Astrocyte of the cerebellum (primary cell): ENCODE data around the gene PPM1G.
A peak's percentile ranks its signal among the peaks of the same experiment; 100 is the strongest.

ENCODE experiments used
- DNase-seq: peaks from one replicate; pipeline ENCODE4 v3.0.0-alpha.2; 2011; ENCODE audit warnings: low read depth
- H3K4me3 ChIP-seq: 2 replicates; pipeline ENCODE4 v1.5.1; 2011; ENCODE audit warnings: mild to moderate bottlenecking, low read depth, low read length, moderate library complexity
- in situ Hi-C: cut with HindIII; loops from 2 replicates; pipeline ENCODE4 v1.10.0; 2017; ENCODE audit warnings: low sequenced_read_pairs
- TF ChIP-seq, protein P1 (sequence below): IDR thresholded peaks from 2 replicates; pipeline ENCODE4 v1.5.1; 2012; ENCODE audit warnings: low read length, low read depth, moderate library complexity, mild to moderate bottlenecking; ENCODE audit errors: missing control alignments

PPM1G gene, protein sequence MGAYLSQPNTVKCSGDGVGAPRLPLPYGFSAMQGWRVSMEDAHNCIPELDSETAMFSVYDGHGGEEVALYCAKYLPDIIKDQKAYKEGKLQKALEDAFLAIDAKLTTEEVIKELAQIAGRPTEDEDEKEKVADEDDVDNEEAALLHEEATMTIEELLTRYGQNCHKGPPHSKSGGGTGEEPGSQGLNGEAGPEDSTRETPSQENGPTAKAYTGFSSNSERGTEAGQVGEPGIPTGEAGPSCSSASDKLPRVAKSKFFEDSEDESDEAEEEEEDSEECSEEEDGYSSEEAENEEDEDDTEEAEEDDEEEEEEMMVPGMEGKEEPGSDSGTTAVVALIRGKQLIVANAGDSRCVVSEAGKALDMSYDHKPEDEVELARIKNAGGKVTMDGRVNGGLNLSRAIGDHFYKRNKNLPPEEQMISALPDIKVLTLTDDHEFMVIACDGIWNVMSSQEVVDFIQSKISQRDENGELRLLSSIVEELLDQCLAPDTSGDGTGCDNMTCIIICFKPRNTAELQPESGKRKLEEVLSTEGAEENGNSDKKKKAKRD

GRCh38 chr2:27409321-27410073, at the start of gene PPM1G:
TSS of gene PPM1G (minus strand) at chr2:27409591. CDS start at chr2:27409422, 169 bp downstream.
- TF ChIP-seq, protein P1, sequence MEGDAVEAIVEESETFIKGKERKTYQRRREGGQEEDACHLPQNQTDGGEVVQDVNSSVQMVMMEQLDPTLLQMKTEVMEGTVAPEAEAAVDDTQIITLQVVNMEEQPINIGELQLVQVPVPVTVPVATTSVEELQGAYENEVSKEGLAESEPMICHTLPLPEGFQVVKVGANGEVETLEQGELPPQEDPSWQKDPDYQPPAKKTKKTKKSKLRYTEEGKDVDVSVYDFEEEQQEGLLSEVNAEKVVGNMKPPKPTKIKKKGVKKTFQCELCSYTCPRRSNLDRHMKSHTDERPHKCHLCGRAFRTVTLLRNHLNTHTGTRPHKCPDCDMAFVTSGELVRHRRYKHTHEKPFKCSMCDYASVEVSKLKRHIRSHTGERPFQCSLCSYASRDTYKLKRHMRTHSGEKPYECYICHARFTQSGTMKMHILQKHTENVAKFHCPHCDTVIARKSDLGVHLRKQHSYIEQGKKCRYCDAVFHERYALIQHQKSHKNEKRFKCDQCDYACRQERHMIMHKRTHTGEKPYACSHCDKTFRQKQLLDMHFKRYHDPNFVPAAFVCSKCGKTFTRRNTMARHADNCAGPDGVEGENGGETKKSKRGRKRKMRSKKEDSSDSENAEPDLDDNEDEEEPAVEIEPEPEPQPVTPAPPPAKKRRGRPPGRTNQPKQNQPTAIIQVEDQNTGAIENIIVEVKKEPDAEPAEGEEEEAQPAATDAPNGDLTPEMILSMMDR = no peak
- DNase-seq = peak; percentile 74
- H3K4me3 ChIP-seq = peak within 1 kb of the TSS; percentile 96
- in situ Hi-C loops = no loop called here

DNA sequence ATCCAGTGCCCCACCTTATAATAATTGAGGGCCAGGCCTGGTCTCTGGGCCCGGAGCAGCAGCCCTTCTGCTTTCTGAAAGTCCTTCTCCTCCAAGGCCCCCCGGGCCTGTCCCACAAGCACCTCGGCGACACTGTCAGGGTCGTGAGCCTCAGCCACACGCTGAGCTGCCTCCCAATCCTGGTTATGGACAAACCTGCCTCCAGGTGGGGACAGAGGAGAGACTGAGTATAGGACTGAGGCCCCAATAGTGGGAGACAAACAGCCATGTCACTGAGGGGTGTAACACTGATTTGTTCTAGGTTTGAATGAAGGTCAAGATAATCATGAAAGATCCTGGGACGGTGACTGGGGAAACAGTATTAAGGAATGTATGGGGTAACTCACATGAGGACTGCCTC, 44.6 kb upstream of the PPM1G start:
- TF ChIP-seq, protein P1 = no peak
- no peak overlapping the region for H3K4me3 ChIP-seq
- in situ Hi-C loops = no loop called here
- DNase-seq = no peak

DNA sequence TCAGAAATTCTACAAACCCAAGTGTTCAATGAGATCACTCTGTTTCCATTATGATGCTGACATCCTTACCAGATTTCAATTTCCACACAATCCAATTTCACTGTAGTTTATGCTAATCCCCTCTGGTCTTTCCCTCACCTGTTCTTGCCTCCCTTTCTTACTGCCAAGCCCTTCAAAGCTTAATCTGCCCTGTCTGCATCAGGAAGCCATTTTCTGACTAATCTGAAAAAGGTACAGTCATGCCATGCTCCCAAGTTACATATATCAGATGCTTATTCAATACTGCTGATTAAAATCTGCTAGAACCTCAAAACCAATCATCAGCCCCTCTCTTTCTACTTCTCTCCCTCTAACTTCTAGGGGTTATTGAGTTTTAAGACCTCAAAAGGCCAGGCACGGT, 41.7 kb upstream of the PPM1G start:
- no peak for DNase-seq
- in situ Hi-C loops = no loop called here
- TF ChIP-seq, protein P1 = no peak
- no peak overlapping the region for H3K4me3 ChIP-seq

DNA sequence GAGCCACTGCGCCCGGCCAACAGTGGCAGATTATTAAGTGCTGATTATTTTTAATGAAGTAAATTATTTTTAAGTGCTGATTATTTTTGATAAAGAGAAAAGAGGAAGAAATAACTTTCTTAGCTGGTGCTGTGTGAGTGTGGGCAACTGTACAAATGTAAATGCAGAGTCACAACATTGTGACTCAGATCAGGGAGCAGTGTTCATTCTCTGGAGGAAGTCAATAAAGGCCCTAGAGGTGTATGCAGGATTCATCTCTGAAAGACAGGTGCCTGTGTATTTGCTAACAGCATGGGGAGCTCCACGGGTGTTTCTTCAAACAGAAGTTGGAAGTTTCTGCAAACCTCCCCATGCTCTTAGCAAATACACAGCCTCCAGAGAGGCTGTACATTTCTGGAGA, 39.0 kb upstream of the PPM1G start:
- TF ChIP-seq, protein P1 = no peak
- H3K4me3 ChIP-seq = no peak overlapping the region
- no peak for DNase-seq
- in situ Hi-C loops = no loop called here

DNA sequence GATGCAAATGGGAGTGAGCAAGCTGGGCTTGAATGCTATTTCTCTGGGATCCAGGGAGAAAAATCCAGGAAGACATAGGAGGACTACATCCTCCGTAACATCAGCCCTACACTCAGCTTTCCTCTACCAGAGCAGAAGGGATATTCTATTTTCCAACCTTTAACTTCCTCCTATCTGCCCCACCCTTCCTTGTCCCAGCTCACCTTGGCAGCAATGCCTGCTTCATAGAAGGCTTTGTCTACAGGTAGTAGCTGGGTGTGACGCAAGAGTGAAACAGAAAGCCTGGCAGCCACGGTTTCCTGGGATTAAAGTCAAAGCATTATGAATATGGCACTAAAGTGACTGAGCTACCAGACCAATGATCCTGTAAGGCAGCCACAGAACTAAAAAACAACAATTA, 36.7 kb upstream of the PPM1G start:
- TF ChIP-seq, protein P1 = no peak
- DNase-seq = no peak
- H3K4me3 ChIP-seq = no peak overlapping the region
- in situ Hi-C loops = no loop called here

- in situ Hi-C loops = no loop called here
- TF ChIP-seq, protein P1 = no peak
- no peak for DNase-seq
- no peak overlapping the region for H3K4me3 ChIP-seq
Observed at GRCh38 chr2:27445615-27446014, 36.2 kb upstream of the PPM1G start.
